ENCODE measurements around the gene ZBTB16.

GRCh38 chr11:114061681-114062049, 2.2 kb downstream of the ZBTB16 start:
- no peak for TF ChIP-seq CTCF (IDR thresholded peaks at IDR 0.05)
- TF ChIP-seq POLR2A (IDR thresholded peaks at IDR 0.05) = no peak
- no peak for TF ChIP-seq EP300 (IDR thresholded peaks at IDR 0.05)

Data from ovary (tissue), 3 donors.